GM19397 (cell line): ENCODE data around the gene CLC.
"Not testable (repeated sequence)": the region's sequence is repeated elsewhere in the genome, so short reads cannot be mapped to it uniquely, and the experiment has no call there.

Source experiments
- ATAC-seq: cut with Tn5 transposase; IDR thresholded peaks from one replicate; pipeline ENCODE4 v1.9.1; 2021; ENCODE audit warnings: mild to moderate bottlenecking, moderate library complexity; ENCODE audit not compliant: unreplicated experiment

CLC gene

DNA sequence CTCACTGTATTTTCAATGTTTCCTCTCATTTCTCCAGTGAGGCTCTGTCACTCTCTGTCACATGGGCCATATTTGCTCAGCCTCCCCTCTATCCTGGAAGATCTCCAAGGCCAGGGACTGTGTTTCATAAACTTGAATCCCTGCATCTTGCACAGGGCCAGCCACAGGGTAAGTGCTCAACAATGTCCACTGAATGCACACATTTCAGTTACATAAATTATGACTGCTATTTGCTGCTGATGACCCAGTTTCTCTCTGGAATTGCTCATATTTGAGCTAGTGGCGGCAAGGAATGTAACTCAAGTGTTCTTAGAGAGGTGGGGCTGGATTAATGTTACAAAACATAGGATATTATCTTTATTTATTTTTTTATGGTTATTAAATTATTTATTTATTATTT is 6.1 kb downstream of the CLC start:
- ATAC-seq, result no peak

DNA sequence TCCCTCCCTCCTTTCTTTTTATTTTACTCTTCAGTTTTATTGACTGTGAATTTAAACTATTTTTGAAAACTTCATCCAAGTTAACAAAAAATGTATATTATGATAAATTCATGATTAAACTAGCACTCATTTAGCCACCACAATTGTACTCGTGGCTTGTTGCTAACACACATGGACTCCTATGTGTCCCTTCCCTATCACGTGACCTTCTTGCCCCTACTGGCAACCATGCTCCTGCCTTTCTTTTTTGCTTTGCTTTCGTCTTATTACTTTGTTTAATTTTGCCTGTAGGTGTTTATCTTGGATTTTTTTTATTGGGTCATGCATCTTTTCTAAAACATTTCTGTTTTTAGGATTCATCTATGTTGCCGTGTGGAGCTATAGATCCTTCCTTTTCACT is 8.2 kb downstream of the CLC start:
- ATAC-seq, result no peak

DNA sequence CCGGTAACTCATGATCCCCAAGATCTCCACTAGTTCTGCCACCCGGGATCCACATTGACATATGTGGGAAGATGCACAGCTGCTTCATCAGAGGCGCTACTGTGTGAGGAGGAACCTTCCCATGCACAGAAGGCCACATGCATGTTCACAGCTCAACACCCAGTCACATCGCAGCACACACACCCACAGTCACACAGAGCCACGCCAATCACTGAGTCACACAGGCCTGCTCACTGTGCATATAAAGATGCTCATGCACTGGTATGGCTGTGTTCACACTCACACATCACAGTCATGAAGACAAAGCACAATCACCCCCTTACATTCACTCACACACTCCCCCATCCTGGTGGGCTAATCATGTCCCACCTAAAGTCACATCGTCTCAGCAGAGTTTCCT is 9.8 kb downstream of the CLC start:
- no peak for ATAC-seq

DNA sequence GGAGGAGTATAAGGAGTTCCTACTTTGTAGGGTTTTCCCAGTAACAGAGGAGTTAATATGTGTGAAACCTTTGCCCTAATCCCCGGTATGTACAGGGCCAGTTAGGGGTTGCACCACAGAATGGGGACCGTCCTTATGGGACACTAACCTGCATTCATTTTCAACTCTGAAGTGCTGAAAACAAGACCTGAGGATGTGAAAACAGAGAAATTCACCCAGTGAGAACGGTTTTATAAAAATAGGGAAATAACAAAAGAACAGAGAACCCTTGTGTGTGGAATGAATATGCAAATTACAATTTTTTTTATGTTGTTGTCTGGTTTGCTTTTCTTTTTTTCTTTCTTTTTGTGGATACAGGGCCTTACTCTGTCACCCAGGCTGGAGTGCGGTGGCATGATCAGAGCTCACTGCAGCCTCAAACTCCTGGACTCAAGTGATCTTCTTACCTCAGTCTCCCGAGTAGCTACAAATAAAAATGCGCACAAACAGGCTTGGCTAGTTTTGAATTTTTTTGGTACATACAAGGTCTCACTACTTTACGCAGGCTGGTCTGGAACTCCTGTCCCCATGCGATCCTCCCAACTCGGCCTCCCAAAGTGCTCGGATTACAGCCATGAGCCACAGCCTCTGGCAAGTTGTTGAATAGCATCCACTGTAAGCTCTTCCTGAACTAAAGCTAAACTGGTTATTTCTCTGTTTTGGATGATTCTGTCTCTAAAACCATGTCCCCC is 10.6 kb downstream of the CLC start:
- no peak for ATAC-seq

DNA sequence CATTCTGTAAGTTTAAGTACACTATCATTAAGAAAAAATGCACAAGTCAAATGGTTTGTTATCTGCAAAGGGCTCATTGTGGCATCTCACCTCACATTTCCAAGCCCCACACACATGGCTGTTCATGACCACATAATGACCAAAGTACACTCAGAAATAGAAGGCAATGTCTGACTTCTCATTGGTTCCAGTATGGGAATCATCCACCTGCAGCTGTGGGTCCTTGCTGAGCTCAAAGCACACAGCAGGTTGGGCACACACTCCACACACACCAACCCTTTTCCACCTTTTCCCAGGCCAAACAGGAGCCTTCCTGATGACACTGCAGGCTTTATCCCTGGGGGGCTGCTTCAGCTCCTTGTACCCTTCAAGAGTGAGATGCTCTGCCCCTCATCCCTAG is 11.8 kb downstream of the CLC start:
- ATAC-seq, result no peak

DNA sequence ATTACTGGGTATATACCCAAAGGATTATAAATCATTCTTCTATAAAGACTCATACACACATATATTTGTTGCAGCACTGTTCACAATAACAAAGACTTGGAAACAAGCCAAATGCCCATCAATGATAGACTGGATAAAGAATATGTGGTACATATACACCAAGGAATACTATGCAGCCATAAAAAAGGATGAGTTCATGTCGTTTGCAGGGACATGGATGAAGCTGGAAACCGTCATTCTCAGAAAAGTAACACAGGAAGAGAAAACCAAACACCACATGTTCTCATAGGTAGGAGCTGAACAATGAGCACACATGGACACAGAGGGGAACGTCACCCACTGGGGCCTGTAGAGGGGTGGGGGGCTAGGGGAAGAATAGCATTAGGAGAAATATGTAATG is 17.7 kb downstream of the CLC start:
- not testable (repeated sequence) for ATAC-seq

DNA sequence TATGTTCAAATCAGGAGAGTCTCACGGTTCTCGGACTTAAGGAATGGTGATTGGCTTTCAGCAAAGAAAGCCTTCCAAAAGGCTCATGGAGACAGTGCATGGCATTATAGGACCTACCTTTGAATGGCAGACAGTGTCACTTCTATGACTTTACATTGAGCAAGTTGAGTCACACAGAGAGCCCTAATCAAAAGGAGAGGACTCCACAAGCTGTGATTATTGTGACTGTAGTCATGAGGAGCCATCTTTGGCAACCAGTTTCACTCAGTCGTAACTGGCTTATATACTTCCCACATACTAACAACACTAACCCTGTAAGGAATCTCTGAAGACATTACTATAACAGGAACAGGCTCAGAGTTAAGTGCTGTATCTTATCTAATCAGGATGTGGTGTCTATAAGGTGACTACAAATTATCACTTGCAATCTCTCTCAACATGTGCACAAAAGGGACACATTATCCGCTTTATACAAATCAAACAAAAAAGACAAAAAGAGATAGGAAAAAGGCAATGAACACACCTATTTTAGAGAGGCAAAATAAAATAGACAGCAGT is 27.4 kb downstream of the CLC start:
- no peak for ATAC-seq

DNA sequence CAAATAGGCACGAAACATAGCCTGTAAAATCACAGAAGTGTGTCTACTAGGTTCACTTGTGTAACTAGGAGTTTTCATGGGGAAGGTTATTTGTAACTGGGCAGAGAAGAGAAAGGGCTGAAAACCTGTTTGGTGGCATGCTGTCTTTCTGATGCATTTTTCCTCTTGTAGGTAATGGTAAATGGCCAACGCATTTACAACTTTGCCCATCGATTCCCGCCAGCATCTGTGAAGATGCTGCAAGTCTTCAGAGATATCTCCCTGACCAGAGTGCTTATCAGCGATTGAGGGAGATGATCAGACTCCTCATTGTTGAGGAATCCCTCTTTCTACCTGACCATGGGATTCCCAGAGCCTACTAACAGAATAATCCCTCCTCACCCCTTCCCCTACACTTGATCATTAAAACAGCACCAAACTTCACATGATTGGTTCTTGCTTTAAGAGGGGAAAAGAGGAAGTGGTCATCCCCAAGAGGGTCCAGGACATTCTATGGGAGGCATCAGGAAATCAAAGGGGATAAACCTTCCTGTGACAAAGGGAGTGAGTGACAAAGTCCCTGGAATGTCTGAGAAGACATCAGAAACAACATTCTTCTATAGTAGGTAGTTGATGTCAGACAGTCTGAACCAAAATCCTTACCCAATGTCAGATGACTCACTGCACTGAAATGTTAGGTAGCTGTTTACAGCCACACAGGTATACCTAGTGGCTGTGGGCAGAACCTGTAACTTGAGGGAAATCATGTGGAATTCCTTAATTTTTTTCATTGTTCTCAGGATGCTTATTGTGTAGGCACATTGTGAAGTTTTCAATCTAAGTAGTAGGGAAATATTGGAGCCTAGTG is 28.6 kb downstream of the CLC start:
- ATAC-seq, result no peak

DNA sequence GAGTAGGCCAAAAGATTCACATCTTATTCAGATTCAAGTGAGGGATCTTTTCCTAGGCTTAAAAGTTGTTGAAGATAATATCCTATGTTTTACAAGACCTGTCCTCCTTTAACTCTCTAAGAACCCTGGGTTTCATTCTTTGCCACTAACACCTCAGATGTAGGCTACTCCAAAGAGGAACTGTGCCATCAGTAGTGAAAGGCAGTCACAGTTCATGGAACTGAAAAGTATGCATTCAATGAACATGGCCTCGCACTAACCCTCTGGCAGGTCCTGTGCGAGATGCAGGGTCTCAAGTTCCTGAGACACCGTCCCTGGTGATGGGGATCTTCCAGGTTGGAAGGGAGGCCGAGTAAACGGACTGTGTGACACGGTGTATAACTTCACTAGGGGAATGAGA is 29.2 kb downstream of the CLC start:
- ATAC-seq, result no peak

DNA sequence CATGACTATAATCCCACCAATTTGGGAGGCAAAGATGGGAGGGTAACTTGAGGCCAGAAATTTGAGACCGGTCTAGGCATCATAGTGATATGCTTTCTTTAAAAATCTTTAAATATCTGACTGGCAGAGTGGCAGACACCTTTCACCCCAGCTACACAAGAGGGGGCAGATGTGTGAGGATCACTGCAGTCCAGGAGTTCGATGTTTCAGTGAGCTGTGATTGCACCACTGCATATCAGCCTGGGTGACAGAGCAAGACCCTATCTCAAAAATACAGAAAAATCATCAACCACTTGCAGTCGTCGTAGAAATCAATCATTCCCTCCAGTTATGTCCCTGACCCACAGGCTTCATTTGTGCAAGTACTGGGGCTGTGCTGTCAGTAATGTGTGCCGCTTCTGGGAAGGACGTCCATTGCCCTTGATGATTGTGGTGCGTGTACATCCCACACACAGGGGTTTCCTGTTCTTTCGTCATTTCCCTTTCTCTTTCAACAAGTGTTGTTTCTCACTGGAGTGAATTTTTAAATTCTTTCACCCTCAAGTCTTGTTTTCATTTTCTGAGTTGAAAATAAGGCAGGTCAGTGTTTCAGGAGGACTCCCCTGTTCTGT is 32.1 kb downstream of the CLC start:
- ATAC-seq, result no peak

DNA sequence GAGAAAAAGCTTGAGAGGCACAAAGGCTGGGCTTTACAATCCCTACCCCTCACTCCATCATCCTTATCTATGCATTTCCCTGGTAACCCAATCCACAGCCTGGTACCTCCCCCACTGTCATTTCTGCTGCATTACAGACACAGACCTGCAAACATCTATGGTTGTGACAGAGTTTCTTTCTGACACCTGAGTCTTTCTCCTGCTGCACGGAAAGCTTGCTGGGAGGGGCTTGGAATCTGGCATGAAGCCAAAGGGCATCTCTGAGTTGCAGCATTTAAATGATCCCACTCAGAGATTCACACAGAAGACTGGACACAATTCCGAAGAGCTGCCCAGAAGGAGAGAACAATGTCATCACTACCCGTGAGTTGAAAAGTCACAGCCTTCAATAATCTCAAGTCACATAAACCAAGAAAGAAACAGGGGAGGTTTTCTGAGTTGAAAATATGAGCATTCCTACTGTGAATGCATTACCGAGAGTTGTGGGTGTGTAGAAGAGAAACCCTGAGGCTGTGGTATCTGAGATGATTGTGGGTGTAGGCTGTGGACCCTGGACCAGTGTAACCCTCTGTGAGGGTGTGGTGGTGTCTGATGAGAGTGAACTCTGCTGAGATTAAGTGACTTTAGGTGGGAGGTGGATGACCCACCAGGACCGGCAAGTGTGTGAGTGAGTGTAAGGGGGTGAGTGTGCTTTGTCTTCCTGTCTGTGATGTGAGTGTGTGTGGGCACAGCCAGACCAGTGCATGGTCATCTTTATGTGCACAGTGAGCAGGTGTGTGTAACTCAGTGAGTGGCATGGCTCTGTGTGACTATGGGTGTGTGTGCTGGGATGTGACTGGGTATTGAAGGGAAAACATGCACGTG is 33.4 kb downstream of the CLC start, which contains the start of gene LGALS14:
Gene LGALS14 (plus strand): TSS at position 301 of the 864 bp plus-strand sequence. CDS start 48 bp downstream, at position 349.
- ATAC-seq, result no peak

DNA sequence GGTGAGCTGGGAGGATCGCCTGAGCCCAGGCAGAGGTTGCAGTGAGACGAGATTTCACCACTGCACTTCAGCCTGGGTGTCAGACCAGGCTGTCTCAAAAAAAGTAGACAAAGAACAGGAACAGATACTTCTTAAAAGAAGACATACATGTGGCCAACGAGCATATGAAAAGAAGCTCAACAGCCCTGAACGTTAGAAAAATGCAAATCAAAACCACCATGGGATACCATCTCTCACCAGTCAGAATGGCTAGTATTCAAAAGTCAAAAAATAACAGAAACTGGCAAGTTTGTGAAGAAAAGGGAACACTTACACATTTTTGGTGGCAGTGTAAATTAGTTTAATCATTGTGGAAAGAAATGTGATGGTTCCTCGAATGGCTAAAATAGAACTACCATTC is 36.5 kb downstream of the CLC start:
- ATAC-seq, result peak; percentile 50

DNA sequence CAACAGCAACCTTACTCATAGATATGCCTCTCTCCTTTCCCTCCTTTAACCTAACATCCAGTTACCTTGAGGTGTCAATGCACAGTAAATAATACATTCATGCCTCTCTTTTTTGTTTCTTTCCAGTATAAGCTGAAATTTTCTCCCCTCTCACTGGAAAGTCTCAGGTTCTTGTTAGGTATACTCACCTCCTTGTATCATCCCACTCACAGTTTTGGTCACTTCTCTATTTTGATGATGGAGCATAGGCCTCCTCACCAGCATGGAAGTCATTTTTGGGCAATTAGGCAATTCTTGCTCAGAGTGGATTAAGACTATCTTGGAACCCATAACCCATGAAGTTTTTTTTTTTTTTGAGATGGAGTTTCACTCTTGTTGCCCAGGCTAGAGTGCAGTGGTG is 39.3 kb downstream of the CLC start:
- ATAC-seq, result no peak

DNA sequence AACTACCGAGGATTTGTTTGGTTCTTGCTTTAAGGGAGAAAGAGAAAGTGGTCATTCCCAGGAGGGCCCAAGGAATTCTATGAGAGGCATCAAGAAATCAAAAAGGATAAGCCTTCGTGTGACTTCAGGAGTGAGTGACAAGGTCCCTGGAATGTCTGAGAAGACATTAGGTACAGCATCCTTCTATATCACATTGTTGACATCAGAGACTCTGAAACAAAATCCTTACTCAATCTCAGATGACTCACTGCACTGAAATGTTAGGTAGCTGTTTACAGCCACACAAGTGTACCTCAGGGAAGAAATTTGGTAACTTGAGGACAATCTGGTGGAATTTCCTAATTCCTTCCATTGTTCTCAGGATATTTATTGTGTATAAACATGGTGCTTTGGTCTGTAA is 41.4 kb downstream of the CLC start:
- ATAC-seq, result no peak

DNA sequence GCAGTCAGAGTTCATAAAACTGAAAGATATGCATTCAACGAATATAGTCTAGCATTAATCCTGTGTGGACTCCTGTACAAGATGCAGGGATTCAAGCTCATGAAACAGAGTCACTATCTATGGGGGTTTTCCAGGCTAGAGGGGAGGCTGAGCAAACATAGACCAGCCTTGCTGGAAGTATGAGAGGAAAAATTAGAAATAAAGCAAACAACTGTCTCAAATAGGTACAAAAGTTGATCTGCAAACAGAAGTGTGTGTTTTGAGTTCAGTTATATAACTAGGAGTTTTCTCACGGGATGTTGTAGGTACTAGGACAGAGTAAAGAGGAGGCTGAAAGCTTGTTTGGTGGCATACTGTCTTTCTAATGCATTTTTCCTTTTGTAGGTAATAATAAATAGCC is 42.1 kb downstream of the CLC start:
- no peak for ATAC-seq

DNA sequence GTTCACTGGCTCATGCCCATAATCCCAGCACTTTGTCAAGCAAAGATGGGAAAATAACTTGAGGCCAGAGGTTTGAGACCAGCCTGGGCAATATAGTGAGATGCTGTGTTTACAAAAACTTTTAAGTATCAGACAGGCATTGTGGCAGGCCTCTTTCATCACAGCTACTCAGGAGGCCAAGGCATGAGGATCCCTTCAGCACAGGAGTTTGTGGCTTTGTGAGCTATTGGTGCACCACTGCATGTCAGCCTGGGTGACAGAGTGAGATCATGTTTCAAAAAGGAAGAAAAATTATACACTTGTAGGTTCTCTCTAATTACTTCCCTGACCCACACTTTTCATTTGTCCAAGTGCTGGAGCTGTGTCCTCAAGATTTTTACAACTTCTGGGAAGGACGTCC is 45.0 kb downstream of the CLC start:
- no peak for ATAC-seq

DNA sequence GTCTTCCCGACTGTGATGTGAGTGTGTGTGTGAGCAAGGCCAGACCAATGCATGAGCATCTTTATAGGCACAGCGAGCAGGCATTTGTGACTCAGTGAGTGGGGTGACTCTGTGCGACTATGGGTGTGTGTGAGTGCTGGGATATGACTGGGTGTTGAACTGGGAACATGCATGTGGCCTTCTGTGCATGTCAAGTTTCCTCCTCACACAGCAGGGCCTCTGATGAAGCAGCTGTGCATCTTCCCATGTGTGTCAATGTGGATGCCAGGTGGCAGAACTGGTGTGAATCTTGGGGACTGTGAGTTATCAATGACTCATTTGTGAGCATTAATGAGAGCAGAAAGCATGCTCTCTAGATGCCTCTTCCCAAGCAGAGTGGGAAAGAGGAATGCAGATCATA is 45.7 kb downstream of the CLC start:
- no peak for ATAC-seq

DNA sequence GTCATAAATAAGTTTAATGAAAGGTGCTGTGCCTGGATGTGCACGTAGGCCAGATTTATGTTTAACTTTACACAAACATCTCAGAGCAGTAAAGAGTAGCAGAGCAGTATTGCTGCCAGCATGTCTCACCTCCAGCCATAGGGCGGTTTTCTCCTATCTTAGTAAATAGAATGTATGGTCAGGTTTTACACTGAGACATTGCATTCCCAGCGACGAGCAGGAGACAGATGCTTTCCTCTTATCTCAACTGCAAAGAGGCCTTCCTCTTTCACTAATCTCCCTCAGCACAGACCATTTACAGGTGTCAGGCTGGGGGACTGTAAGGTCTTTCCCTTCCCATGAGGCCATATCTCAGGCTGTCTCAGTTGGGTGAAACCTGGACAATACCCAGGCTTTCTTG is 49.2 kb downstream of the CLC start:
- not testable (repeated sequence) for ATAC-seq

DNA sequence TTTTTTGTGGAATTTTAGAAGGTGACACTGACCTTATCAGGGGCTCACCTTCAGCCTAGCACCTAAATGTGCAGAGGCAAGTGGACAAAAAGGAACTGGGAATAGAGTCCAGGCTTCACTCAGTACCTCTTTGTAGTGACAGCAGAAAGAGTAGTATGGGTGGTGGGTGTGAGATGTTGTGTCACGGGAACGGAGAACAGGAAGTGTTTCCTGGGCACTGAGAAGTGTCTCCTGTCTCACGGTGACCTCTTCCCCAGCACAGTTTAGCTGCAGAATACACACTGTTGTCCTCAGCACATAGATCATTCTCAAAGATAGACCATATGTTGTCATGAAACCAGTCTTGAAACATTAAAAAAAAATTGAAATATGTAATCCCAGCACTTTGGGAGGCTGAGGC is 51.1 kb downstream of the CLC start:
- ATAC-seq, result no peak

DNA sequence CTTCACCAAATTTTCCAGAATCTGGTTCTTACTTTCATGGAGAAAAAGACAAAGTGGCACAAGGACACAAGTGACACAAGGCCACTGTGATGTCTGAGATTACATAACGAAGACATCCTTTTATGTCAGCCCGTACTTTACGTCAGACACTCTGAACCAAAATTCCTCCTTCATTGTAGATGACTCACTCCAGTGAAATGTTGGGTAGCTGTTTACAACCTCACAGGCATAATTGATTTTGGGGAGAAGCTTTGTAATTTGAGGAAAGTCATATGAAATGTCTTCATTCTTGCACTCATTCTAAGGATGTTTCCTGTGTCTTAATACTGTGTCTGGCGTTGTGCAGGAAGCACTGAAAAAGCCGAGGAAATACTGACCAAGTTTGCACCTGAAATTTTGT is 53.6 kb downstream of the CLC start:
- no peak for ATAC-seq

DNA sequence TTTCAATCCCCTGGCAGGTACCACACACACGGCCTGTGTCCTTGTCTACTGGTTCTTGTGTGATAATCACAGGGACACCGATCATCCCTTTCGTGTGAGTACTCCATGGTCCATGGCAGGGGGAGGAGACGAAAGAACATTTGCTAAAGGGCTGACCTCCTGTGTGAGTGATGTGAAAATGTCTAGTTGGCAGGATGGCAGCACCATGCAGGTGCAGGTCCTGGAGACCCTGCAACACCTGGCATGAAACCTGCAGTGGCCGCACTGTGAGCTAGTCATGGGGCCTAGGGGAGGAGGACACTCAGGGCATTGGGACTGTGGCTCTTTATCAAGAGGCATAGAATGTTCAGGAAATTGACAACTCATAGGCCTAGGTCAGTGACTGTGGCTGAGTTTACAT is 56.4 kb downstream of the CLC start:
- ATAC-seq, result no peak
